Karpas-422 (cell line): ENCODE results near the gene ALOX15B. TPM values are rescaled to one million over a fixed set of nuclear protein-coding genes. Genes with fewer than 3 reads are reported as not detected.
"Not testable (repeated sequence)": the region's sequence is repeated elsewhere in the genome, so short reads cannot be mapped to it uniquely, and the experiment has no call there.

ENCODE experiments used
- DNase-seq: peaks from one replicate; pipeline ENCODE4 v3.0.0-alpha.2; 2015
- H2AFZ ChIP-seq: fragments of 200-600 bp; sonication (generic); 2 replicates; pipeline ENCODE4 v1.6.1; 2014; ENCODE audit warnings: antibody characterized with exemption, low read length, mixed read lengths
- H3K27ac ChIP-seq: fragments of 200-600 bp; sonication (generic); 2 replicates; pipeline ENCODE4 v1.5.1; 2014; ENCODE audit warnings: mild to moderate bottlenecking, low read length, moderate library complexity
- H3K27me3 ChIP-seq: fragments of 200-600 bp; sonication (generic); 2 replicates; pipeline ENCODE4 v1.6.1; 2014; ENCODE audit warnings: low read length, mixed read lengths
- H3K36me3 ChIP-seq: fragments of 200-600 bp; sonication (generic); 2 replicates; pipeline ENCODE4 v1.6.1; 2014; ENCODE audit warnings: low read length, mixed read lengths; ENCODE audit not compliant: insufficient read depth
- H3K4me1 ChIP-seq: fragments of 200-600 bp; sonication (generic); 2 replicates; pipeline ENCODE4 v1.6.1; 2014; ENCODE audit warnings: mild to moderate bottlenecking, low read length, mixed read lengths
- H3K4me2 ChIP-seq: fragments of 200-600 bp; sonication (generic); 2 replicates; pipeline ENCODE4 v1.6.1; 2014; ENCODE audit warnings: low read length, low read depth, mild to moderate bottlenecking; ENCODE audit not compliant: poor library complexity, severe bottlenecking
- H3K4me3 ChIP-seq: fragments of 200-600 bp; sonication (generic); 2 replicates; pipeline ENCODE4 v1.5.1; 2014; ENCODE audit warnings: mild to moderate bottlenecking, antibody characterized with exemption, low read length, mixed read lengths
- H3K79me2 ChIP-seq: fragments of 200-600 bp; sonication (generic); 2 replicates; pipeline ENCODE4 v1.6.1; 2014; ENCODE audit warnings: mild to moderate bottlenecking, low read length, mixed read lengths
- H3K9ac ChIP-seq: fragments of 200-600 bp; sonication (generic); 2 replicates; pipeline ENCODE4 v1.6.0; 2014; ENCODE audit warnings: low read length
- H3K9me2 ChIP-seq: fragments of 200-600 bp; sonication (generic), shearing (Covaris generic); replicated peaks from 2 replicates; pipeline ENCODE4 v1.6.0; 2014; ENCODE audit warnings: mild to moderate bottlenecking, low read length, moderate library complexity; ENCODE audit not compliant: insufficient read depth
- H3K9me3 ChIP-seq: fragments of 300-700, 200-600 bp; sonication (generic); 2 replicates; pipeline ENCODE4 v1.6.1; 2014; ENCODE audit warnings: low read length, mixed read lengths
- H4K20me1 ChIP-seq: fragments of 200-600 bp; sonication (generic); 2 replicates; pipeline ENCODE4 v1.6.1; 2014; ENCODE audit warnings: mild to moderate bottlenecking, antibody characterized with exemption, low read length, low read depth; ENCODE audit not compliant: insufficient read depth
- total RNA-seq: library from RNA; depleted of rRNA; stranded (reverse); fragments of >200 nt; shearing (Covaris generic); gene quantifications from 2 replicates; pipeline ENCODE4 v1.2.3, GENCODE V29; 2014; ENCODE audit warnings: low replicate concordance

The ALOX15B gene
- total RNA-seq, 1 experiment from 2014 or later: not detected

DNA sequence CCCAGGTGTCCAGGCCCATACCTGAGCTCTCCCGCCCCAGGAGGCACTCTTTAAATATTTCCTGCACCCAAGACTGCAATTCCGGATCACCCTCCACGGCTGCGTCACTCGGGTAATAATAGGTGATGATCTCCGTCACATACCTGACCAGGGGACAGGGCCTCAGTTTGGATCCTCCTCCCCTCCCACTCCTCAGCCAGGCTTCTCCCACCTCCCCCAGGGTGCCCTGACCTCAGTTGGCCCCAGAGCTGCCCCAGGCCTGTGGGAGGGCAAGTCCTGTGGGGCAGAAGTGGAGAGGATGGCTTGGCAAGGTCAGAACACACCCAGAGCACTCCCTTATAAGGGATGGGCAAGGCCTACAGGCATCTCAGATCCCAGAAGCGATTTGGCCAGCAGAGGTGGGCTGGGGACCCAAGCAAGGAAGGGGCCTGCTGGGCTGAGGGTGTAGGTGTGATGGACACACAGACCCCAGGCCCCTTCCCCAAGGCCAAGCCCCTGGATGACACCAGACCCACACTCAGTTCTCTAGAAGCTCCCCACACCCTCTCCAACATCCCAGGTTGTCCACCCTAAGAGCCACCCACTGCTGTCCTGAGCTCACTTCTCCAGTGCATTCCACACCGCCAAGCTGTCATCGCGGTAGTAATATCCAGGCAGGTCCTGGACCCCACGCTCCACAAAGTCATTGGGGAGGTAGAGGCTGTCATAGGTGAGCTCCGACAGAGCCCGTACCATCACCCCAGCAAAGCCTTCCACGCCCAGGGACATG lies 36.9 kb downstream of the ALOX15B start:
- peaks cover 8% of the 10 kb centered on the region for H4K20me1 ChIP-seq
- no peaks in the 10 kb centered on the region for H3K9me2 ChIP-seq
- H3K9ac ChIP-seq: no peak overlapping the region
- no peak overlapping the region for H3K4me3 ChIP-seq
- H2AFZ ChIP-seq: no peak overlapping the region
- no peaks in the 10 kb centered on the region for H3K79me2 ChIP-seq
- no peak overlapping the region for H3K4me2 ChIP-seq
- no peaks in the 10 kb centered on the region for H3K36me3 ChIP-seq
- H3K27me3 ChIP-seq: no peaks in the 10 kb centered on the region
- no peaks in the 10 kb centered on the region for H3K9me3 ChIP-seq
- peaks cover 12% of the 10 kb centered on the region for H3K4me1 ChIP-seq
- DNase-seq: no peak
- no peak overlapping the region for H3K27ac ChIP-seq

DNA sequence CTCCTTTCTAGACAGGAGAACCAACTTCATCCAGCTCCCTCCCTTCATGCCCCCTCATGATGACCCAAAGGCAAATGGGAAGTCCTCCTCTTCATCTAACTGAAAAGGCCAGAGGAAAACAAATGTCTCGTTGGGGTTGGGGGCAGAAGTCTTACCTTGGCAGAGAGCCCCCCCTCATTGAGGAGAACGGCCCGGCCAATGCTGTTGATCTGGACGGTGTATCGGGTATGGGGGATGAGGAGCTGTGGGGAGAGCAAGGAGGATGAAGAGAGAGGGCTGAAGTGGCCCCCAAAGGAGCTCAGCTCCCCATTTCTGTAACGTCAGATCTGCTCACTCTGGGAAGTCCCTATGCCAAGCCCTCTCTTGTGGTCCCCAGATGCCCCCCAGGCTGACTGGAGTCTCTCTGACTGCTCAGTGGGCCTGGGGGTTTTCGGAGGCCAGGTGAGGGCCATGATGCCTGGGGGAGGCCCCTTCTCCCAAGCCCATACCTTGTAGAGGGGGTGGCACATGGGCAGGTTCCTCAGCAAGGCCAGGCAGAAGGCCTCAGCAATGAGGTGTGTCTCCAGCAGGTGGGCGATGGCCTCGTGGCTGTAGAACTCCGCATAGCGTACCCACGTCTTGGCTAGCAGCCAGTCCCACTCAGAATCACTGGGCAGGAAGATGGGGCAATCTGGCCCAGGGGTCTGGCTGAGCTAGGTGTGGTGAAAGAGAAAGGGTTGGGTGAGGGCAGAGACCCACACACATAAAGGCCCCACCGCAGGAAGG lies 37.8 kb downstream of the ALOX15B start:
- Histone ChIP-seq H3K27me3 (no peaks in the 10 kb centered on the region), H3K27ac (no peak overlapping the region), H3K4me2 (no peak overlapping the region), H3K79me2 (no peaks in the 10 kb centered on the region), H3K9me2 (no peaks in the 10 kb centered on the region), H3K4me1 (peaks cover 12% of the 10 kb centered on the region), H3K4me3 (no peak overlapping the region), H2AFZ (no peak overlapping the region), H3K9me3 (no peaks in the 10 kb centered on the region), H4K20me1 (peaks cover 9% of the 10 kb centered on the region), H3K36me3 (no peaks in the 10 kb centered on the region), H3K9ac (no peak overlapping the region)
- DNase-seq: no peak

GRCh38 chr17:8077939-8078338 lies 39.1 kb downstream of the ALOX15B start:
- peaks cover 12% of the 10 kb centered on the region for H3K4me1 ChIP-seq

GRCh38 chr17:8079291-8080207 lies 40.7 kb downstream of the ALOX15B start:
- no peaks in the 10 kb centered on the region for H3K9me3 ChIP-seq
- peak overlapping the region; percentile 94 for H2AFZ ChIP-seq

More at GRCh38 chr17:8077939-8078338, 39.1 kb downstream of the ALOX15B start:
- not testable (repeated sequence) for H3K4me3 ChIP-seq, H3K9me3 ChIP-seq, H3K79me2 ChIP-seq, H3K36me3 ChIP-seq, DNase-seq, H3K27ac ChIP-seq, H3K9ac ChIP-seq, H2AFZ ChIP-seq, H3K9me2 ChIP-seq, H4K20me1 ChIP-seq, H3K4me2 ChIP-seq, H3K27me3 ChIP-seq

GRCh38 chr17:8080208-8080798 lies 41.4 kb downstream of the ALOX15B start:
- H3K9ac ChIP-seq: peak overlapping the region; percentile 82
- no peaks in the 10 kb centered on the region for H3K27me3 ChIP-seq
- H3K9me3 ChIP-seq: no peaks in the 10 kb centered on the region
- peak overlapping the region; percentile 76 for H3K4me3 ChIP-seq
- H3K27ac ChIP-seq: no peak overlapping the region
- H4K20me1 ChIP-seq: peaks cover 9% of the 10 kb centered on the region
- H3K79me2 ChIP-seq: no peaks in the 10 kb centered on the region
- no peak for DNase-seq
- peak overlapping the region; percentile 96 for H3K4me2 ChIP-seq
- peak overlapping the region; percentile 94; the same call in 1 of the 2 replicates for H2AFZ ChIP-seq
- H3K36me3 ChIP-seq: no peaks in the 10 kb centered on the region
- H3K9me2 ChIP-seq: no peaks in the 10 kb centered on the region
- peaks cover 12% of the 10 kb centered on the region for H3K4me1 ChIP-seq

More at GRCh38 chr17:8079291-8080207, 40.7 kb downstream of the ALOX15B start:
- H3K4me2 ChIP-seq: peak overlapping the region; percentile 96
- peak overlapping the region; percentile 22; the same call in 1 of the 2 replicates for H3K27ac ChIP-seq
- H3K36me3 ChIP-seq: no peaks in the 10 kb centered on the region
- no peaks in the 10 kb centered on the region for H3K79me2 ChIP-seq
- peak; percentile 95 for DNase-seq
- no peaks in the 10 kb centered on the region for H3K9me2 ChIP-seq
- H3K4me1 ChIP-seq: peaks cover 12% of the 10 kb centered on the region
- H3K4me3 ChIP-seq: peak overlapping the region; percentile 76
- peaks cover 9% of the 10 kb centered on the region for H4K20me1 ChIP-seq
- H3K9ac ChIP-seq: peak overlapping the region; percentile 82
- H3K27me3 ChIP-seq: no peaks in the 10 kb centered on the region

DNA sequence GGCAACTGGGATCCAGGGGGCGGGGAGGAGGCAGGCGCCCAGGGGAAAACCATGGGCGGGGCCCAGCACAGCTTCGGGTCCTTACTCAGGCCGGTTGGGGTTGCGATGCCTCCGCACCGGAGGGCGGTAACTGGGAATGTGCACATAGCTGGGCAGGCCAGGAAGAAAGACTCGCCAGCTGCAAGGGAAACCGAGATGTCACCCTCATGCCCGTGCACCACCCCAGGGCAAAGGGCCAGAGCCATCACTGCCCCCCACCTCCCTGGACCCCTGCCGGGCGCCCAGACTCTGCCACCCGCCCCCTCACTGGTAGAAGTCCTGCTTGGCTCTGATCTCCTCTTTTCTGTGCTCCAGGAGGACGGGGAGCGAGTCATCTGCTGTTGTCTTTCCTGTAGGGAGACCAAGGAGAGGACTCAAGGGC lies 42.0 kb downstream of the ALOX15B start:
- H3K4me3 ChIP-seq: 0 out of 2 replicates have a peak overlapping the region, but pooled peaks have one; percentile 76
- no peak for DNase-seq

DNA sequence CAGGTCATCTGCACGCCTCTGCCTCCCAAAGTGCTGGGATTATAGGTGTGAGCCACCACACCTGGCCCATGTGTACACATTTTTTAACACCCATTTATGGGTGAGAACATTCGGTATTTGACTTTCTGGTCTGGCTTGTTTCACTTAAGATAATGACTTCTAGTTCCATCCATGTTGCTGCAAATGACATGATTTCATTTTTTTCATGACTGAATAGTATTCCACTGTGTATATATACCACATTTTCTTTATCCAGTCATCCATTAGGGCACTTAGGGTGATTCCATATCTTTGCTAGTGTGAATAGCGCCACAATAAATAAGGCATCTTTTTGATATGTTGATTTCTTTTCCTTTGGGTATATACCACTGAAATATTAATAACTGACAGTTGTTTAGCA lies 43.0 kb downstream of the ALOX15B start:
- Histone ChIP-seq H3K27me3 (no peaks in the 10 kb centered on the region), H4K20me1 (peaks cover 9% of the 10 kb centered on the region), H3K4me1 (peaks cover 12% of the 10 kb centered on the region), H3K36me3 (no peaks in the 10 kb centered on the region), H3K9ac (no peak overlapping the region), H3K9me3 (no peaks in the 10 kb centered on the region), H3K4me3 (no peak overlapping the region), H3K27ac (no peak overlapping the region), H3K4me2 (no peak overlapping the region), H3K9me2 (no peaks in the 10 kb centered on the region), H2AFZ (no peak overlapping the region), H3K79me2 (no peaks in the 10 kb centered on the region)
- DNase-seq: no peak

More for the DNA sequence above, 42.0 kb downstream of the ALOX15B start:
- Histone ChIP-seq H3K4me1 (peaks cover 12% of the 10 kb centered on the region), H3K4me2 (peak overlapping the region; percentile 96), H3K36me3 (no peaks in the 10 kb centered on the region), H4K20me1 (peaks cover 9% of the 10 kb centered on the region), H3K9ac (no peak overlapping the region), H3K27me3 (no peaks in the 10 kb centered on the region), H3K27ac (no peak overlapping the region), H2AFZ (no peak overlapping the region), H3K79me2 (no peaks in the 10 kb centered on the region), H3K9me3 (no peaks in the 10 kb centered on the region), H3K9me2 (no peaks in the 10 kb centered on the region)
